Activated CD4-positive, CD25-positive, alpha-beta regulatory T cell (primary cell): ENCODE data around the gene TMEM156.

ENCODE experiments used
- DNase-seq, 4 experiments: peaks; one replicate each; lab custom pipeline; 2025; lab: John Stamatoyannopoulos, UW

Gene TMEM156, protein sequence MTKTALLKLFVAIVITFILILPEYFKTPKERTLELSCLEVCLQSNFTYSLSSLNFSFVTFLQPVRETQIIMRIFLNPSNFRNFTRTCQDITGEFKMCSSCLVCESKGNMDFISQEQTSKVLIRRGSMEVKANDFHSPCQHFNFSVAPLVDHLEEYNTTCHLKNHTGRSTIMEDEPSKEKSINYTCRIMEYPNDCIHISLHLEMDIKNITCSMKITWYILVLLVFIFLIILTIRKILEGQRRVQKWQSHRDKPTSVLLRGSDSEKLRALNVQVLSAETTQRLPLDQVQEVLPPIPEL

DNA sequence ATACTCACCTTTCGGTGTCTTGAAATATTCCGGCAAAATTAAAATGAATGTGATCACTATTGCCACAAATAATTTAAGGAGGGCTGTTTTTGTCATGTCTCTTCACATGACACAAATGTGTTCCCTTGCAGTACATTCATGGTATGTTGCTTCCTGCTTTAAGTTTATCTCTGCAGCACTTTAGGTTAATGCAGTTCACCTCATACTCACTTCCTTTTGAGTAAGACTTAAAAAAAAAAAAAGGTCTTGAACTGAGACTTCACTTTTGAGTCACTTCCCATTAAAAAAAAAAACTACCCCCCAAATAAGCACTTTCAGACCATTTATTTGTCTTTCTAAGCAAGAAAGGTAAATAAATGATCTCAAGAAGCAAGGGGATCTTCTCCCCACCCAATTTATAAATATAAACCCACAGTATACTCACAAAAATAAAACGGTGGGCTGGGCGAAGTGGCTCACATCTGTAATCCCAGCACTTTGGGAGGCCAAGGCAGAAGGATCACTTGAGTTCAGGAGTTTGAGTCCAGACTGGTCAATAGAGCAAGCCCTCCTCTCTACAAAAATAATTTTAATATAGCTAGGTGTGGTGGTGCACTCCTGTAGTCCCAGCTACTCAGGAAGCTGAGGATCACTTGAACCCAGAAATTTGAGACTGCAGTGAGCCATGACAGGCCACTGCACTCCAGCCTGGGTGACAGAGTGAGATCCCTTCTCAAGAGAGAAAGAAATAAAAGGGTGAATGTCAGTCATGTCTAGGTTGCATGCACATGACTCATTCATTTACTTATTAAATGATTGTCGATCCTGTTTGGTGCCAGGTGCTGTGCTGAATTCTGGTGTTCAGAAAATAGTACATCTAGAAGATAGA is at the start of gene TMEM156:
TSS of gene TMEM156 (minus strand) at position 192 of the 868 bp plus-strand sequence. CDS start at position 96, 96 bp downstream.
- no peak for DNase-seq

DNA sequence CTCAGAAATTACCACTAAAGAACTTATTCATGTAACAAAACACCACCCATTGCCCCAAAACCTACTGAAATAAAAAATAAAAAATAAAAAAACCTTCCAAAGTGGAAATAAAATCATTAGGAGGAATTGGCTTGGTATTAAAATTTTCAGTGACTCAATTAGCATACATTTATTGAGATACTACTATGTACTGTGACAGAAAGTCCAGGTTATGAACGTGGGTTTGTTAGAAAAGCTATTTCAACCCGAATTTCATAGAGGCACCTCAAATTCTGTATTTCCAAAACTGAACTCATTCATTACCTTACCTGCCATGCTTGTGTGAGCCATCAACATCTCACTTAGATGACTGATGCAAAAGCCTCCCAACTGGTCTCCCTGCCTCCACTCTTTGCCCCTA is 46.6 kb upstream of the TMEM156 start:
- no peak for DNase-seq

DNA sequence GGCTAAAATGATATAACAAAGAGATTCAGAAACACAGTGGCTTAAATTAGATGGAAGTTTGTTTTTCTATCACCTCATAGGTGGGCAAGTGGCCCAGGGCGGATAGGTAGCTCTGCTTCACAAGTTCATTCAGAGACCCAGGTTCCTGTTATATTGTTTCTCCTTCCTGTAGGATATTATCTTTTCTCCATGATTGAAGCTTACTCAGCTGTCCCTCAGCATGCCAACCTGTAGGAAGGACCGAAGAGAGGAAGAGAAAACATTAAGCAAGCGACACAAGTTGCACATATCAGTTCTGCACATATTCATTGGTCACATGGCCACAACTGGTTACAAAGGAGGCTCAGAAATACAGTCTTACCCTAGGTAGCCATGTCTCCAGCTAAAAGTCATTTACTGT is 36.7 kb upstream of the TMEM156 start:
- DNase-seq: no peak

DNA sequence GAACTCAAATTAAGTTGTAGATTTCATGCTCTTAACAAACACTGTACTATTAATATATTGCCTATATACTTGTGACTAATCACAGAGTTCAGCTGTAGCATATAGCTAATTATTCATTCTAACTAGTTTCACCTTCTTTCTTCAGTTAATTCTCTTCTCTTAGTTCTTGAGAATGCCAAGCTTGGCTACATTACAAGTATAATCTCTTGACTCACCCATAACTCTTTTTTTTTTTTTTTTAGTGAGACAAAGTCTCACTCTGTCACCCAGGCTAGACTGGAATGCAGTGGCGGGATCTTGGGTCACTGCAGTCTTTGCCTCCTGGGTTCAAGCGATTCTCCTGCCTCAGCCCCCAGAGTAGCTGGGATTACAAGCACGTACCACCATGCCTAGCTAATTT is 35.2 kb upstream of the TMEM156 start:
- no peak for DNase-seq

DNA sequence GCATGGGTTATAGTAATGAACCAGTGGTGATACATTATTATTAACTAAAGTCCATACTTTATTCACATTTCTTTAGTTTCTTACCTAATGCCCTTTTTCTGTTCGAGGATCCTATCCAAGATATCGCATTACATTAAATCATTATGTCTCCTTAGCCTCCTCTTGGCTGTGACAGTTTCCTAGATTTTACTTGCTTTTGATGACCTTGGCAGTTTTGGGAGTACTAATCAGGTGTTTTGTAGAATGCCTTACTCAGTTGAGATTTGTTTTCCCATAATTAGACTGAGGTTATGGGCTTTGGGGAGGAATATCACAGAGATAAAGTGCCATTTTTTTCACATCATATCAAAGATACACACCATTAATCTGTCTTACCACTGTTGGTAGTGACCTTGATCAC is 34.8 kb upstream of the TMEM156 start:
- DNase-seq: no peak

DNA sequence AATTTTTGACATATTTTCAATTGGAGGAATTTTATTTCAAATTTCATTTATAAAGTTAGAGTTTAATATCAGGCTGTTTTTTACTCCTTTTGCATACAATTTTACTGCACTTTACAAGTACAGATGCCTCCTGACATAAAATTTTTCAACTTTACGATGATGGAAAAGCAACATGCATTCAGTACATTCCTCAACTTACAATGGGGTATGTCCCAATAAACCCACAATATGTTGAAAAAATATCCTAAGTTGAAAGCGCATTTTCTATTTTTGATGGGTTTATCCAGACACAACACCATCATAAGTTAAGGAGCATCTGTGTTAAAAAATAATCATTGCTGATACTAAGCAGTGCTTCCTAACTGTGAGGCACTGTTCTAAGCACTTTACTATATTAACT is 34.2 kb upstream of the TMEM156 start:
- DNase-seq: no peak

DNA sequence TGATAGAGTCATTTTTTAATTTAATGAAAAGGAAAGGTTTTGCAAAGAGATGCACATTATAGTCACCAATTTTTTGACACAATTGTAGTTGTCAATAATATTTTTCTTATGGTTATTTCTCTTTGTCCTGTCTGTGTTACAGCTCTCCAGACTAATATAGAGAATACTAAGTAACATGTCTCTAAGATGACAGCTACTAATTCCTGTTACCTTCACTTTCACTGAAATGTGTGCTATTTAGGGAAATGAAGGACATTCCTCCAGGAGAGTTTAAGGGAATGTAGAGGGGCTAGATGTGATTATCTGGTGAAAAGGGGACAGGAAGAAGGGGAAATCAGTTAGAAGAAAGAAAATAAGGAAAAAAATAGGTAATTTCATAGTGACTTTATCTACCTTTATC is 31.2 kb upstream of the TMEM156 start:
- no peak for DNase-seq

DNA sequence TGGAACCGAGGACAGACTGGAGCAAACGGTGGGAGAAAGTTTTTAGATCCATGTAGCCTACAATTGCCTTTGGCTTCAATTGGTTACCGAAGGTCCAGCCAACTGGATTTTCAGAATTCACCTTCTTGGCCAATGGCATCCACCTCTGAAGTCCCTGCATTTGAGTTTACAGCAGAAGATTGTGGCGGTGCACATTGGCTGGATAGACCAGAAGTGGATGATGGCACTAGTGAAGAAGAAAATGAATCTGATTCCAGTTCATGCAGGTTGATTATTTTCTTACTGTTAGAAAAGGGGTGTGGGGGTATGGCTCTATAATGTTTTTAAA is 30.5 kb upstream of the TMEM156 start:
- DNase-seq: no peak

DNA sequence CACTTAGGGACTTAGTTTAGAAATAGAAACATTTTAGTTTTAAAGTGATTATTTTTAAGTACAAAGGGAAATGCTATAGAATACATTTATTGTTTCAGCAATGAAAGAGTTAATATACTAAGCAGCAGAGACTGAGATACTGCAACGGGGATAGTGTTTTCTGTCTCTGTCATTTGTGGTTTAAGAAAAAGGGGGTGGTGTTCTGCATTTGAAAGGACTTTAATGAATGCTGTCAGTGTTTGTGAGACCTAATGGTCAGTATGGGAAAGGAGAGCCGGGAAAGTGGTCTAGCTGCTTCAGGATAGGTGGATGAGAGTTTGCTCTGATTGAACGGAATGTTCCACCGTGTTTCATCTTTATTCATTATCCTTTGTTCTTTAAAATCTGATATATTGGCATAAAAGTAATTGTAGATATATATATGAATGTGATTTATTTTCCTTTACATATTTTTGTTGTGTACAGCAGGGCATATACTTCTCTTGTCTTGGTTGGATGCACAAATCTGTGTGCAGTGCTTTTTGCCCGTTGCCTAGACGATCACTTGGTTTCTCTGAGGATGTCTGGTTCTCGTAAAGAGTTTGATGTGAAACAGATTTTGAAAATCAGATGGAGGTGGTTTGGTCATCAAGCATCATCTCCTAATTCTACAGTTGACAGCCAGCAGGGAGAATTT is 30.0 kb upstream of the TMEM156 start, which contains the start of gene KLHL5:
TSS of gene KLHL5 (plus strand) at position 139 of the 676 bp plus-strand sequence. CDS start at position 560, 421 bp downstream.
- no peak for DNase-seq

DNA sequence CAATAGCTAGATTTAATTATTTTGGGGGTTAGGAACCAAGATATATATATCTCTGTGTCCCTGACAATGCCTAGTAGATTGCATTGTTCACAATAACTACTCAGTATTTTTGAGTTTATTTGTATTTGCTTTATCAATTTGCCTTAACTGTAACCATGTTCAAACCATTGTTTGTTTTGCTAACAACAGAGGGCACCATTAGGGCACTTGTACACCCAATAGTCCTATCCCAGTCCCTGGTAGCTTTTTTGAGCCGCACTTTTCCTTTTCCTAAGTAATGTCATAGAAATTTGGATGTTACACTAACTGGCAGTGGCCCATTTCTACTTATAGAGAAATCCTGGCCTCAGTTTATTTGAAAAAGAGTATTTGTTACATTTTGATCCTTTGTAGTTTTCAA is 29.2 kb upstream of the TMEM156 start:
- DNase-seq: no peak

DNA sequence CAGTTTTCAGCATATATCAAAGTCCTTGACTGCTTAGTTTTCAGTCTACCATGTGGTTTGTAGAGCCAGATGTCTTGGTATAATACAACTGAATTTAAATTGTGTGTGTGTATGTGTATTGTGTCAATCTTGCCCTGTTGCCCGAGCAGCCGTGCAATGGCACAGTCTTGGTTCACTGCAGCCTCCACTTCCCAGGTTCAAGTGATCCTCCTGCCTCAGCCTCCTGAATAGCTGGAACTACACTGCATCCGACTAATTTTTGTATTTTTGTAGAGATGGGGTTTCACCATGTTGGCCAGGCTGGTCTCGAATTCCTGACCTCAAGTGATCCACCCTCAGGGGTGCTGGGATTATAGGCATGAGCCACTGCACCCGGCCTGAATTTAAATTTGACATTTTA is 23.8 kb upstream of the TMEM156 start:
- no peak for DNase-seq

DNA sequence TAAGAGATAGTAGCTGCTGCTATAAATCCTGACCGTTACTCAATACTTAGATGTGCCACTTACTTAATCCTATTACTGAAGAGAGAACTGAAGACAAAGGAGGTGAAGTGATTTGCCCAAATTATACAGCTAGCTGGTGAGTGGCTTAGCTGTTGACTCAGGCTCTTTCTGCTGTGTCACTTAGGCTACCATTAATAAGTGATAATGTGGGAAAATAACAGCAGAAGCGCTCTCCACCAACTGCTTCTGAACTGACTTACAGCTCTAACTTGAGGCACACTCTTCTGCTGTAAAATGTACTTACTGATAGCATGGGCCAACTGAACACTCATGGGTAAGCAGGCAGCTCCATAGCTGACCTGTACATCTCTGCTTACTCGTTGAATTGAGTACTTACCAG is 22.3 kb upstream of the TMEM156 start:
- DNase-seq: no peak

DNA sequence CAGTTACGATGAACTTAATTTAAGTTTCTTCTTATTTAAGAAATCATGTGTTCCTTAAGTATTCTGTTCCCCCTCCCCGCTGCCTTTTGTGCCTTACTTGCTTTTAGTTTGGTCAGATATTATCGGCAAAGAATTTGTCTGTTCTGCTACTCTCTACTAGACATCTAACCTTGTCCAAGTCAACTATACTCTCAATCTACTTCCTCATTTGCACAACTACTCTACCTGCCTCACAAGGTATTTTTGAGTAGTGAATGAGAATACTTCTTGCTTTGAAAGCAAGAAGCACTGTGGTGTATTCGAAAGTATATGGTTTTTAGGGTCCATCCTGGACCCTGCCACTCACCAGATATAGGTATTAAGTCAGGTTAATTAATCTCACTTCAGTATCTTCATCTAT is 21.8 kb upstream of the TMEM156 start:
- DNase-seq: no peak

DNA sequence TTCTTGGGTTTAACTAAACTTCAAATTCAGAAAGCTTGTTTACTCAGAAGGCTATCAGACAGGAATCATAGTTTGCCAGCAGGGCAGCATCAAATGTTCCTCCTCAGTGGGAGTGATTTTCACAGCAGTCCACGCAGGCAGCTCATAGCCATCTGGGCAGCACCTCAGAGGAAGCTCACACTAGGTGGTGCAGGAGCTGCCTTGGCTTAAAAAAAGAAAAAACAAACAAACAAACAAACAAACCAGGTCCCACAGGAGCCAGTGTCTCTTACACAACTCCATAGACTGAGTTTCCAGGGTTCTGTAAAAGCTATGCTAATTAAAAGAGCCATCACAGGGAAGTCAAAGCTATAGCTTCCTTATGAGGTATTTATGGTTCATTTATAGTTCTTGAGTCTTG is 19.3 kb upstream of the TMEM156 start:
- DNase-seq: no peak

DNA sequence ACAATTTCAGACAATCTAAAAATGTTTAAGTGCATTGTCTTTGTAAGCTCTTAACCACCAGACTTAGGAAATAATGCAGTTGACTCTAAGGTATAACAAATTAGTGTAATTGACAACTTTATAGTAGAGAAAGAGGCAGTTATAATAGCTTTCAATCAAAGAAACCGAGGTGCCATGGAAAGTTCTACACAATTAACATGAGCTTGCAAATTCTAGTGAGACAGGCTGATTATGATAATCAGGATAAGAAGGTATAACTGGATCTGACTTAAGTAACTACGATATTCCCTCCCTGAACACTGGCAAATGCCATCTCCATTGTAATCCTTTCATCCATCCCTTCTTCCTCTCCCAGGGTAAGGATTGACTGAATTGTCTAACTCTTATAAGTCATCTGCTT is 18.4 kb upstream of the TMEM156 start:
- no peak for DNase-seq

DNA sequence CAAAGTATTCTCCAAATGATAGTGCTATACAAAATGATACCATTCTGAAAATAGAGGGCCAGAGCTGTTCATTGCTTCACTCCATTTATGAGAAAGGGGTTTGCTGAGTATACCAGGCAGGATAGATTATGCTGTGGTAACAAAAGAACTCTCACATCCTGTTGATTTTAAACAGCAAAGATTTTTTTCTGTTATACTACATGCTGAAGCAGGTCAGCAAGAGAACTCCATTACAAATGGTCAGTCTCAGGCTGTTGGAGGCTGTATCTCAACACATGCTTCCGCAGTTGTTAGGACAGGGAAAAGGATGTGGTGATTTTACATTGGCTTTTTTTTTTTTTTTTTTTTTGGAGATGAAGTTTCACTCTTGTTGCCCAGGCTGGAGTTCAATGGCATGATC is 16.1 kb upstream of the TMEM156 start:
- no peak for DNase-seq

DNA sequence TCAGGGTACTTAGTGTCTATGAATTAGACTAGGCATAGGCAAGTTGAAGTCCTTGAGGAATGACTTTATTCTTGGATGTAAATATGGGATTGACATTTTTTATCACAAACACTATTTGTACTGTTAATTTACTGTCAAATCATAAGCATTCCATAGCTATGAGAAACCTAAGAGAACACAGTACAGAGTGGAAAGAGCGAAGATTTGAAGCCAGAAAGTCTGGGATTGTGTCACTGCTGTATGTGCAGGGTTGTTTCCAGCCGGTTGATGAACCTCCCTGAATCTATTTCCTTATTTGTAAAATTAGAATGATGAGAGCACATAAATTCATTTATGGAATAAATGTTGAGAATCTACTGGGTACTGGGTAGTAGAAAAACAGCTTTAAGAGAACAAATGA is 15.5 kb upstream of the TMEM156 start:
- no peak for DNase-seq

DNA sequence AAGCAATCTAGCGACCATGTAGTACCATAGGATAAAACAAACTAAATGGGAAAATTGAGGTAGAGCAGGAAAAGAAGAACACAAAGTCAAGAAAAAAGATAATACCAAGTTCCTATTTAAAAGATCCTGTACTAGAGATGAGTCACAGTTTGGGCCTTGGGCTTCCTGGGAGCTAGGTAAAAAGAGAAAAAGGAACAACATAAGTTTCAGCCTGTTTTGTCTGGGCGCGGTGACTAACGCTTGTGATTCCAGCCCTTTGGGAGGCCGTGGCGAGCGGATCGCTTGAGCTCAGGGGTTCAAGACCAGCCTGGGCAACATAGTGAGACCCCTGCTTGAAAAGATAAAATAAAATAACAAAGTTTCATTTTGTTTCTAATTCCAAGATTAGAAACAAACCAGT is 14.0 kb upstream of the TMEM156 start:
- DNase-seq: no peak

DNA sequence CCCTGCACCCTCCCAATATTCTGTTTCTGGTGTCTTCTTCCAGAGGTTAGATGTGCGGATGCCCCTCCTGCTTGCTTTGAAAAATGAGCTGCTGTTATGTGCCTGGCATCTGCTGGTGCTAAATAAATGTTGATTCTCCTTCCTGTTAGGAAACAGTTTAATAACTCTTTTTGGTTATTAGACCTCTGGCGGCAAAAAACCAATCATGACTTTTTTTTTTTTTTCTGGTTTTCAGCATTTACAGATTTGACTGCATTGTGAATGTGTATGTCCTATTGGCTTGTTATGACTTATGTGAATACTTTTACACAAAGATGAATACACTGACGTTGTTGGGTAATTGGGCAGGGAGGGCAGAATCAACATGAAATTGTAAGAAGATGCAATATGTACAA is 13.6 kb upstream of the TMEM156 start:
- DNase-seq: no peak

DNA sequence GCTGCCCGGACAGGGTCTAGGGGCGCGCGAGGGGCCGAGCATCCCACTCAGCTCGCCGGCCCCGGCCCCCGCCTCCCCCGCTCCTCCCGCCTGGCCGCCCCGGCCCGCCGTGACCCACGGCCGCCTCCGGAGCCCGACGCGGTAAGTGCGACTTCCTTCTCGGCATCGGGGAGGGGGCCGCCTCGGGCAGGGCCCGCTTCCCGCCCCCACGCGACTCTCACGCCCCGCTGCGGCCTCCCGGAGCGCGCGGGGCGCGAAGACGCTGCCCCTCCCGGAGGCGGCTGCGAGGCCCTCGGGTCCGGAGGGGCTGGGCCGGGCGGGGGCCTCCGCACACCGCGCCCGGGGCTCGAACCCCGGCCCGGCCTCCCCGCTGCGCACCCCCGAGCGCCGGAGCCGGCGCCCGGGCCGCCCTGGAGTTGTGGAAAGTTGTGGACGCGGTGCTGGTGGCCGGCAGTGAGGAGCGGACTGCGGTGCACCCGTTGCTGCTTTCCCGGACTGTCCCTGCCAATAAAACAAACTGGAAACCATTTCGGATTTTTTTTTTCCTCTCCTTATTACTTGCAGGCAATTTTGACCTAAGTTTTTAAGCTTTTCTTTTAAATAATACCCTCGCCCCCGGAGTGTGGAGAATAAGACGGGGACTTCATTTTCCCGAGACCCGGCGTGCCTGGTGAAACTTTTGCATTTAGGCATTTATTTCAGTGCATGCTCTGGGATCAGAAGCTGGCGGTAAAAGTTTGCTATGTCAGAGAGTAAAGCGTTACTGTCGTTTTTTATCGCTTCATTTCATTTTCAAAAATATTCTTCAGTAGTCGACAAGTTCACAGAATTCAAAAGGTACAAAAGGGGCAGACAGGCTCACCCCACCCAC is 13.0 kb upstream of the TMEM156 start:
- DNase-seq: peak in 1 of 4 experiments; percentile 12

DNA sequence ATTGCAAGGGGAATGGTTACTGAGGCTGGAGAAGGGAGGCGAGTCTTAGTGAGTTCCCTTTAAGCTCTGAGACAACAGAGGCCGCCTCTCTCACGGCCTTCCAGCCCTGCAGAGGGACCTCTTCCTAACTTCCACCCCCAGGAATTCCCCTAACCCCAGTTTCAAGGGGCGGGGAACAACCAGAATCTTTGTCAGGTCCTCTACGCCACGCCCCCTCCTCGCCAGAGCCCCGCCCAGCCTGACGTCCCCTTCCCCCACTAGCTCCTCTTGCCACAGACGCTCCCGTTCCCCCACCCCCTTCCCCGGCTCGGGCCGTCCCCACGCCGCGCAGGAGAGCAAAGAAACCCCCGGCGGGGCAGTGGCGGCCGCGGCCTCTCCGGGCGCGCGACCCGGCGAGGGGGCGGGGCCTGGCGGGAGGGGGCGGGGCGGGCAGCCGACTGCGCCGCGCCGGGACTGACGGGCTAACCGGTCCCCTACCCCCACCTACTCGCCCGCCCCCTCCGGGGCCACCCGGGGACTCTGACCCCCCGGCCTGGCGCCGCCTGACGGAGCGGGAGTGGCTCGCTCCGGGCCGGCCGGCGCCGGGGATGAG is 12.3 kb upstream of the TMEM156 start:
- DNase-seq: peak; percentile 78 to 90 (median 83)
